ENCODE data around the gene CCDC183. TPM values are rescaled to one million over a fixed set of nuclear protein-coding genes. Genes with fewer than 3 reads are reported as not detected.

The CCDC183 gene
- total RNA-seq, 1 donor from 2014 or later: 0.06 TPM

DNA sequence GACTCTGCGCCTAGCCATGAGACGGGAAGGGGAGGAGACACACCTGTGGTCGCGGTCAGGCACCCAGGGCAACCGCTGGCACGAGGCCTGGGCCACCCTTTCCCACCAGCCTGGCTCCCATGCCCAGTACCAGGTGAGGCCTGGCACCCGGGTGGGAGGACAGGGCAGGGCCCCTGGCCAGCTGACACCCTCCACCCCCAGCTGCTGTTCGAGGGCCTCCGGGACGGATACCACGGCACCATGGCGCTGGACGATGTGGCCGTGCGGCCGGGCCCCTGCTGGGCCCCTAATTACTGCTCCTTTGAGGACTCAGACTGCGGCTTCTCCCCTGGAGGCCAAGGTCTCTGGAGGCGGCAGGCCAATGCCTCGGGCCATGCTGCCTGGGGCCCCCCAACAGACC, 61.0 kb downstream of the CCDC183 start:
- TF ChIP-seq, protein P1, sequence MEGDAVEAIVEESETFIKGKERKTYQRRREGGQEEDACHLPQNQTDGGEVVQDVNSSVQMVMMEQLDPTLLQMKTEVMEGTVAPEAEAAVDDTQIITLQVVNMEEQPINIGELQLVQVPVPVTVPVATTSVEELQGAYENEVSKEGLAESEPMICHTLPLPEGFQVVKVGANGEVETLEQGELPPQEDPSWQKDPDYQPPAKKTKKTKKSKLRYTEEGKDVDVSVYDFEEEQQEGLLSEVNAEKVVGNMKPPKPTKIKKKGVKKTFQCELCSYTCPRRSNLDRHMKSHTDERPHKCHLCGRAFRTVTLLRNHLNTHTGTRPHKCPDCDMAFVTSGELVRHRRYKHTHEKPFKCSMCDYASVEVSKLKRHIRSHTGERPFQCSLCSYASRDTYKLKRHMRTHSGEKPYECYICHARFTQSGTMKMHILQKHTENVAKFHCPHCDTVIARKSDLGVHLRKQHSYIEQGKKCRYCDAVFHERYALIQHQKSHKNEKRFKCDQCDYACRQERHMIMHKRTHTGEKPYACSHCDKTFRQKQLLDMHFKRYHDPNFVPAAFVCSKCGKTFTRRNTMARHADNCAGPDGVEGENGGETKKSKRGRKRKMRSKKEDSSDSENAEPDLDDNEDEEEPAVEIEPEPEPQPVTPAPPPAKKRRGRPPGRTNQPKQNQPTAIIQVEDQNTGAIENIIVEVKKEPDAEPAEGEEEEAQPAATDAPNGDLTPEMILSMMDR (conservative IDR thresholded peaks at IDR 0.05; ENCODE audit: low read depth, low read length): no peak
- H3K4me3 ChIP-seq (ENCODE audit: low read depth, low read length): no peak overlapping the region
- DNase-seq (ENCODE audit: low read depth): no peak

Other genes starting within 250 kb of the CCDC183 start
- gene EGFL7, start 133.4 kb upstream of the CCDC183 start, total RNA-seq: 15.6 and 35.0 TPM in 2 replicates
- gene AGPAT2, start 108.9 kb upstream of the CCDC183 start, total RNA-seq: 40.5 and 71.3 TPM in 2 replicates
- gene DIPK1B, start 83.8 kb upstream of the CCDC183 start, total RNA-seq: 11.4 and 20.3 TPM in 2 replicates
- gene LCN10, start 53.4 kb upstream of the CCDC183 start, total RNA-seq: not detected in 2 replicates
- not detected in 2 replicates for gene LCN6, start 47.8 kb upstream of the CCDC183 start, total RNA-seq
- not detected in 2 replicates for gene LCN8, start 38.1 kb upstream of the CCDC183 start, total RNA-seq
- not detected in 2 replicates for gene LCN15, start 31.8 kb upstream of the CCDC183 start, total RNA-seq
- gene TMEM141, start 5.0 kb upstream of the CCDC183 start, total RNA-seq: 90.4 and 108 TPM in 2 replicates
- gene RABL6, start 11.6 kb downstream of the CCDC183 start, total RNA-seq: 114 and 160 TPM in 2 replicates
- 0.51 and 2.2 TPM in 2 replicates for gene AJM1, start 46.1 kb downstream of the CCDC183 start, total RNA-seq
- 101 and 114 TPM in 2 replicates for gene PHPT1, start 53.1 kb downstream of the CCDC183 start, total RNA-seq
- 1.2 and 4.8 TPM in 2 replicates for gene MAMDC4, start 56.0 kb downstream of the CCDC183 start, total RNA-seq
- 403 and 419 TPM in 2 replicates for gene EDF1, start 70.0 kb downstream of the CCDC183 start, total RNA-seq
- 21.0 and 26.1 TPM in 2 replicates for gene TRAF2, start 90.2 kb downstream of the CCDC183 start, total RNA-seq
- 124 and 149 TPM in 2 replicates for gene FBXW5, start 148.4 kb downstream of the CCDC183 start, total RNA-seq
- not detected in 2 replicates for gene C8G, start 148.9 kb downstream of the CCDC183 start, total RNA-seq
- 1.2 TPM in 1 of 2 replicates, not detected in the other for gene LCN12, start 155.9 kb downstream of the CCDC183 start, total RNA-seq
- not detected in 2 replicates for gene PTGDS, start 181.2 kb downstream of the CCDC183 start, total RNA-seq
- not detected in 2 replicates for gene LCNL1, start 186.7 kb downstream of the CCDC183 start, total RNA-seq
- gene PAXX, start 196.1 kb downstream of the CCDC183 start, total RNA-seq: 70.1 and 81.7 TPM in 2 replicates
- 2.2 and 2.4 TPM in 2 replicates for gene CLIC3, start 200.2 kb downstream of the CCDC183 start, total RNA-seq
- 3.0 and 7.6 TPM in 2 replicates for gene ABCA2, start 231.9 kb downstream of the CCDC183 start, total RNA-seq
- not detected in 2 replicates for gene FUT7, start 235.8 kb downstream of the CCDC183 start, total RNA-seq
- gene NPDC1, start 249.8 kb downstream of the CCDC183 start, total RNA-seq: 19.7 and 47.7 TPM in 2 replicates